ENCODE results near the gene AMBP.

AMBP gene

GRCh38 chr9:114078021-114078780 lies at the start of gene AMBP:
Gene AMBP (minus strand): TSS chr9:114078300. CDS start chr9:114078209, 91 bp downstream.
- no peak for DNase-seq (ENCODE audit: low read depth)

GRCh38 chr9:114126247-114127060 lies 48.4 kb upstream of the AMBP start:
- DNase-seq (ENCODE audit: low read depth): no peak

GRCh38 chr9:114125476-114126013 lies 47.4 kb upstream of the AMBP start:
- no peak for DNase-seq (ENCODE audit: low read depth)

GRCh38 chr9:114124666-114125475 lies 46.8 kb upstream of the AMBP start:
- no peak for DNase-seq (ENCODE audit: low read depth)

GRCh38 chr9:114124138-114124537 lies 46.0 kb upstream of the AMBP start:
- DNase-seq (ENCODE audit: low read depth): no peak

- DNase-seq (ENCODE audit: low read depth): no peak
These were observed 45.2 kb upstream of the AMBP start for GRCh38 chr9:114123031-114123977.

GRCh38 chr9:114122136-114123027 lies 44.3 kb upstream of the AMBP start:
- DNase-seq (ENCODE audit: low read depth): no peak

- no peak for DNase-seq (ENCODE audit: low read depth)
These were observed 43.4 kb upstream of the AMBP start for GRCh38 chr9:114121227-114122135.

- DNase-seq (ENCODE audit: low read depth): no peak
These were observed 42.3 kb upstream of the AMBP start for GRCh38 chr9:114120192-114121014.

GRCh38 chr9:114119242-114120191 lies 41.4 kb upstream of the AMBP start:
- DNase-seq (ENCODE audit: low read depth): no peak

GRCh38 chr9:114117996-114118830 lies 40.1 kb upstream of the AMBP start:
- no peak for DNase-seq (ENCODE audit: low read depth)

GRCh38 chr9:114117614-114117995 lies 39.5 kb upstream of the AMBP start:
- DNase-seq (ENCODE audit: low read depth): no peak

- no peak for DNase-seq (ENCODE audit: low read depth)
These were observed 38.1 kb upstream of the AMBP start for GRCh38 chr9:114116126-114116747.

- DNase-seq (ENCODE audit: low read depth): no peak
These were observed 37.6 kb upstream of the AMBP start for GRCh38 chr9:114115654-114116125.

- DNase-seq (ENCODE audit: low read depth): no peak
These were observed 36.3 kb upstream of the AMBP start for GRCh38 chr9:114114364-114114763.

Measured in CMK (cell line).